Measurements from ENCODE around the gene CDCA7. TPM values are rescaled to one million over a fixed set of nuclear protein-coding genes. Genes with fewer than 3 reads are reported as not detected.
A peak's percentile ranks its signal among the peaks of the same experiment; 100 is the strongest.

Gene CDCA7
- total RNA-seq, 1 donor from 2014 or later, result 5.6 TPM

GRCh38 chr2:173397539-173397938 is 42.9 kb downstream of the CDCA7 start:
- no peak for TF ChIP-seq CTCF (IDR thresholded peaks at IDR 0.05; ENCODE audit: insufficient read depth, low read length, poor library complexity, severe bottlenecking)
- Histone ChIP-seq H3K27me3 (ENCODE audit: control insufficient read depth, insufficient read depth, low read length) (no peaks in the 10 kb centered on the region), H3K4me3 (ENCODE audit: low read depth, low read length) (no peak overlapping the region), H3K36me3 (ENCODE audit: control insufficient read depth, insufficient read depth, low read length) (no peaks in the 10 kb centered on the region)
- DNase-seq (ENCODE audit: low read depth), result no peak

GRCh38 chr2:173399229-173399628 is 44.6 kb downstream of the CDCA7 start:
- TF ChIP-seq CTCF (IDR thresholded peaks at IDR 0.05; ENCODE audit: insufficient read depth, low read length, poor library complexity, severe bottlenecking), result no peak
- no peak overlapping the region for H3K4me3 ChIP-seq (ENCODE audit: low read depth, low read length)
- H3K27me3 ChIP-seq (ENCODE audit: control insufficient read depth, insufficient read depth, low read length), result no peaks in the 10 kb centered on the region
- H3K36me3 ChIP-seq (ENCODE audit: control insufficient read depth, insufficient read depth, low read length), result no peaks in the 10 kb centered on the region
- DNase-seq (ENCODE audit: low read depth), result no peak

- Histone ChIP-seq H3K27me3 (ENCODE audit: control insufficient read depth, insufficient read depth, low read length) (no peaks in the 10 kb centered on the region), H3K4me3 (ENCODE audit: low read depth, low read length) (no peak overlapping the region), H3K36me3 (ENCODE audit: control insufficient read depth, insufficient read depth, low read length) (no peaks in the 10 kb centered on the region)
- no peak for DNase-seq (ENCODE audit: low read depth)
- TF ChIP-seq CTCF (IDR thresholded peaks at IDR 0.05; ENCODE audit: insufficient read depth, low read length, poor library complexity, severe bottlenecking), result no peak
These were observed 46.1 kb downstream of the CDCA7 start for GRCh38 chr2:173400760-173401159.

GRCh38 chr2:173401716-173402326 is 47.1 kb downstream of the CDCA7 start:
- TF ChIP-seq CTCF (IDR thresholded peaks at IDR 0.05; ENCODE audit: insufficient read depth, low read length, poor library complexity, severe bottlenecking), result no peak
- no peaks in the 10 kb centered on the region for H3K27me3 ChIP-seq (ENCODE audit: control insufficient read depth, insufficient read depth, low read length)
- peak overlapping the region; percentile 8 for H3K4me3 ChIP-seq (ENCODE audit: low read depth, low read length)

GRCh38 chr2:173402405-173402974 is 47.8 kb downstream of the CDCA7 start:
- peak; percentile 51 for DNase-seq (ENCODE audit: low read depth)
- no peaks in the 10 kb centered on the region for H3K36me3 ChIP-seq (ENCODE audit: control insufficient read depth, insufficient read depth, low read length)
- H3K27me3 ChIP-seq (ENCODE audit: control insufficient read depth, insufficient read depth, low read length), result no peaks in the 10 kb centered on the region
- no peak overlapping the region for H3K4me3 ChIP-seq (ENCODE audit: low read depth, low read length)
- TF ChIP-seq CTCF (IDR thresholded peaks at IDR 0.05; ENCODE audit: insufficient read depth, low read length, poor library complexity, severe bottlenecking), result peak; percentile 81

More at GRCh38 chr2:173401716-173402326, 47.1 kb downstream of the CDCA7 start:
- H3K36me3 ChIP-seq (ENCODE audit: control insufficient read depth, insufficient read depth, low read length), result no peaks in the 10 kb centered on the region
- DNase-seq (ENCODE audit: low read depth), result peak; percentile 21
